C4-2B (cell line): ENCODE measurements around the gene IDH3B.

ENCODE experiments used
- ZFX ChIP-seq: fragments of 450-650 bp; IDR thresholded peaks from 2 replicates; pipeline ENCODE4 v1.6.1; 2017
- TF ChIP-seq, protein P1 (sequence below): fragments of 450-650 bp; conservative IDR thresholded peaks from 2 replicates; pipeline ENCODE4 v1.5.1; 2017; ENCODE audit warnings: mild to moderate bottlenecking

DNA sequence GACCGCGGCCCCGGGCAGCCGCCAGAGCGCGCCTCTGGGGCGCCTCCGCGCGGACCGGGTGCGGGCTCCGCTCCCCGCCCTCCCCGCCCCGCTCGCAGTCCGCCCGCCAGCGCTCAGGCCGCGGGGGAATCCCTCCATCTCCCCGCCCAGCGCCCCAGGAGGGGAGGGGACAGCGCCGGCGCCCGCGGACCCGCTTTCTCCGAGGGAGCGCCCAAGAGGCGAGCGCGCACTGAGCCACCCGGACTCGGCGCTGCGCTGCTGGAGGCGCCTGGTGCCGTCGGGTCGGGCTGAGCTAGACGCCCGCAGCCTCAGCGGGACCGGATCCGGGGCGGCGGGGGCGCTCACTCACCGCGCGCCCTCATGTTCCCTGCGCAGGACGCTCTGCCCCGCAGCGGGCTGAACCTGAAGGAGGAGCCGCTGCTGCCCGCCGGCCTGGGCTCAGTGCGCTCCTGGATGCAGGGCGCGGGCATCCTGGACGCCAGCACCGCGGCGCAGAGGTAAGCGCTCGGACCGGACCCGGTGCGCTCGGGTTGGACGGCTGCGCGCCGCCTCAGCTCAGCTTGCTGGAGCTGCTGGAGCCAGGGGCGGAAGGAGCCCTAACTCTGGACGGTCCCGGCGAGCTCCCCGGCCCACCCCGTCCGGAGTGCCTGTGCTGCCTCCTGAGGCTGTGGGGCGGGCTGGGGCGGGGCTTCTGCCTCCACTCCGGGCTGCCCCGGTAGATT, 29.4 kb upstream of the IDH3B start:
- TF ChIP-seq, protein P1, sequence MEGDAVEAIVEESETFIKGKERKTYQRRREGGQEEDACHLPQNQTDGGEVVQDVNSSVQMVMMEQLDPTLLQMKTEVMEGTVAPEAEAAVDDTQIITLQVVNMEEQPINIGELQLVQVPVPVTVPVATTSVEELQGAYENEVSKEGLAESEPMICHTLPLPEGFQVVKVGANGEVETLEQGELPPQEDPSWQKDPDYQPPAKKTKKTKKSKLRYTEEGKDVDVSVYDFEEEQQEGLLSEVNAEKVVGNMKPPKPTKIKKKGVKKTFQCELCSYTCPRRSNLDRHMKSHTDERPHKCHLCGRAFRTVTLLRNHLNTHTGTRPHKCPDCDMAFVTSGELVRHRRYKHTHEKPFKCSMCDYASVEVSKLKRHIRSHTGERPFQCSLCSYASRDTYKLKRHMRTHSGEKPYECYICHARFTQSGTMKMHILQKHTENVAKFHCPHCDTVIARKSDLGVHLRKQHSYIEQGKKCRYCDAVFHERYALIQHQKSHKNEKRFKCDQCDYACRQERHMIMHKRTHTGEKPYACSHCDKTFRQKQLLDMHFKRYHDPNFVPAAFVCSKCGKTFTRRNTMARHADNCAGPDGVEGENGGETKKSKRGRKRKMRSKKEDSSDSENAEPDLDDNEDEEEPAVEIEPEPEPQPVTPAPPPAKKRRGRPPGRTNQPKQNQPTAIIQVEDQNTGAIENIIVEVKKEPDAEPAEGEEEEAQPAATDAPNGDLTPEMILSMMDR, result no peak
- TF ChIP-seq ZFX, result no peak
